H1 (cell line): ENCODE measurements around the gene PDZD2. TPM values are rescaled to one million over a fixed set of nuclear protein-coding genes. Genes with fewer than 3 reads are reported as not detected.

ENCODE experiments used
- CTCF ChIA-PET: fragments of 300-600 bp; sonication (Branson Sonifier 250); formaldehyde crosslinking; loops from one replicate; lab custom pipeline; 2021; ENCODE audit not compliant: partially characterized antibody; lab: Charles Lee
- POLR2A ChIA-PET: fragments of 300-600 bp; sonication (Branson Sonifier 250); formaldehyde crosslinking; loops from one replicate; lab custom pipeline; 2021; ENCODE audit warnings: inconsistent platforms; ENCODE audit not compliant: partially characterized antibody; lab: Charles Lee
- DNase-seq, 2 experiments: peaks; one replicate each; pipeline versions ENCODE4 v3.0.0 to v3.0.0-alpha.2; 2010 to 2022; ENCODE audit warnings: low spot score in 2 of 2, low read depth in 1 of 2, mixed read lengths in 1 of 2
- FAIRE-seq: peaks from 2 replicates; lab custom pipeline; 2011; peaks lifted over from hg19 to GRCh38; lab: Jason Lieb, UNC
- H2AFZ ChIP-seq: 2 replicates; pipeline ENCODE4 v1.8.1; 2012; ENCODE audit warnings: low read length, inconsistent platforms
- H2AK5ac ChIP-seq: 2 replicates; pipeline ENCODE4 v1.6.1; 2013; ENCODE audit warnings: low read depth, low read length
- H2BK120ac ChIP-seq: replicated peaks from 2 replicates; pipeline ENCODE3; 2013; ENCODE audit warnings: low read depth, low read length, inconsistent platforms
- H2BK12ac ChIP-seq: 2 replicates; pipeline ENCODE4 v1.6.1; 2013; ENCODE audit warnings: low read depth, low read length
- H2BK15ac ChIP-seq: 2 replicates; pipeline ENCODE4 v1.6.1; 2013; ENCODE audit warnings: low read length
- H2BK20ac ChIP-seq: 2 replicates; pipeline ENCODE4 v1.6.1; 2013; ENCODE audit warnings: low read length
- H2BK5ac ChIP-seq: 2 replicates; pipeline ENCODE4 v1.6.1; 2013; ENCODE audit warnings: low read depth, low read length
- H3K14ac ChIP-seq: 2 replicates; pipeline ENCODE4 v1.6.1; 2013; ENCODE audit warnings: inconsistent platforms; ENCODE audit not compliant: insufficient read length
- H3K18ac ChIP-seq: 2 replicates; pipeline ENCODE4 v1.6.1; 2013; ENCODE audit warnings: low read length; ENCODE audit errors: extremely low read depth
- H3K23ac ChIP-seq: 2 replicates; pipeline ENCODE4 v1.6.1; 2013; ENCODE audit warnings: inconsistent platforms; ENCODE audit not compliant: insufficient read length
- H3K23me2 ChIP-seq: 2 replicates; pipeline ENCODE4 v1.6.1; 2013; ENCODE audit warnings: low read depth, low read length
- H3K27ac ChIP-seq: 2 replicates; pipeline ENCODE4 v1.6.1; 2011; ENCODE audit warnings: low read depth, low read length, inconsistent platforms
- H3K27me3 ChIP-seq, 4 experiments: replicated peaks in 1 of 4; 1 replicate in 1 of 4; 2 replicates in 3 of 4; pipeline versions ENCODE4 v1.6.1 to v1.8.1; 2011 to 2013; ENCODE audit warnings: low read length in 3 of 4, mild to moderate bottlenecking in 3 of 4, inconsistent platforms in 2 of 4, mixed read lengths in 2 of 4, moderate library complexity in 1 of 4; ENCODE audit not compliant: control insufficient read depth in 3 of 4, insufficient read depth in 3 of 4; ENCODE audit errors: extremely low read depth in 1 of 4
- H3K36me3 ChIP-seq, 4 experiments: 2 replicates each; pipeline versions ENCODE4 v1.6.1 to v1.8.1; 2011 to 2013; ENCODE audit warnings: mild to moderate bottlenecking in 4 of 4, low read length in 3 of 4, moderate library complexity in 2 of 4, control low read depth in 1 of 4, inconsistent platforms in 1 of 4; ENCODE audit not compliant: insufficient read depth in 4 of 4, control insufficient read depth in 2 of 4
- H3K4ac ChIP-seq: replicated peaks from 2 replicates; pipeline ENCODE3; 2013; ENCODE audit warnings: low read length, low read depth, mixed read lengths, inconsistent platforms; ENCODE audit not compliant: insufficient read length
- H3K4me1 ChIP-seq, 4 experiments: replicated peaks in 1 of 4; 1 replicate in 1 of 4; 2 replicates in 3 of 4; pipeline versions ENCODE4 v1.6.1 to v1.8.1; 2011 to 2013; ENCODE audit warnings: low read length in 3 of 4, inconsistent platforms in 2 of 4, mixed read lengths in 1 of 4; ENCODE audit not compliant: insufficient read depth in 4 of 4, control insufficient read depth in 3 of 4
- H3K4me2 ChIP-seq, 2 experiments: 2 replicates each; pipeline versions ENCODE4 v1.6.1 to v1.8.1; 2011 to 2013; ENCODE audit warnings: low read depth in 2 of 2, low read length in 2 of 2, control low read depth in 1 of 2, inconsistent platforms in 1 of 2, mild to moderate bottlenecking in 1 of 2; ENCODE audit not compliant: insufficient read depth in 1 of 2
- H3K4me3 ChIP-seq, 4 experiments: fragments of 200-600, 300-600 bp in 1 of 4; sonication (generic), shearing (Covaris generic), sonication (Bioruptor Twin) in 1 of 4; 2 replicates each; pipeline versions ENCODE4 v1.5.1 to v1.8.1; 2011 to 2016; ENCODE audit warnings: low read length in 4 of 4, low read depth in 3 of 4, control low read depth in 2 of 4, inconsistent platforms in 2 of 4, mild to moderate bottlenecking in 2 of 4, mixed read lengths in 1 of 4, moderate library complexity in 1 of 4; ENCODE audit not compliant: insufficient read depth in 2 of 4; ENCODE audit errors: extremely low read depth in 1 of 4
- H3K56ac ChIP-seq: replicated peaks from 2 replicates; pipeline ENCODE3; 2013; ENCODE audit warnings: low read depth, mild to moderate bottlenecking, mixed read lengths, low read length, inconsistent platforms; ENCODE audit not compliant: insufficient read length
- H3K79me1 ChIP-seq: 2 replicates; pipeline ENCODE4 v1.6.1; 2013; ENCODE audit warnings: low read depth, low read length, control low read depth
- H3K79me2 ChIP-seq, 2 experiments: 2 replicates each; pipeline versions ENCODE4 v1.6.1 to v1.8.1; 2012 to 2013; ENCODE audit warnings: low read length in 2 of 2, mild to moderate bottlenecking in 2 of 2, inconsistent platforms in 1 of 2; ENCODE audit not compliant: insufficient read depth in 2 of 2, control insufficient read depth in 1 of 2
- H3K9ac ChIP-seq, 4 experiments: replicated peaks in 1 of 4; 1 replicate in 1 of 4; 2 replicates in 3 of 4; pipeline versions ENCODE4 v1.6.1 to v1.8.1; 2011 to 2013; ENCODE audit warnings: low read depth in 3 of 4, low read length in 3 of 4, control low read depth in 2 of 4, mild to moderate bottlenecking in 2 of 4, moderate library complexity in 2 of 4, inconsistent platforms in 1 of 4; ENCODE audit errors: extremely low read depth in 1 of 4
- H3K9me3 ChIP-seq, 2 experiments: 2 replicates each; pipeline versions ENCODE4 v1.6.1 to v1.8.1; 2012 to 2013; ENCODE audit warnings: mild to moderate bottlenecking in 2 of 2, moderate library complexity in 2 of 2, control low read depth in 1 of 2, inconsistent platforms in 1 of 2, low read depth in 1 of 2, low read length in 1 of 2, mixed read lengths in 1 of 2; ENCODE audit not compliant: insufficient read depth in 2 of 2
- H4K20me1 ChIP-seq, 2 experiments: replicated peaks in 1 of 2; 2 replicates each; pipeline versions ENCODE3 to v1.8.1; 2011 to 2013; ENCODE audit warnings: inconsistent platforms in 2 of 2, low read length in 2 of 2, mild to moderate bottlenecking in 1 of 2; ENCODE audit not compliant: insufficient read depth in 2 of 2, control insufficient read depth in 1 of 2
- H4K5ac ChIP-seq: 2 replicates; pipeline ENCODE4 v1.6.1; 2013; ENCODE audit warnings: low read length, low read depth, mixed read lengths, inconsistent platforms; ENCODE audit not compliant: insufficient read length
- H4K8ac ChIP-seq: 2 replicates; pipeline ENCODE4 v1.8.0; 2013; ENCODE audit warnings: mild to moderate bottlenecking, moderate library complexity, low read length, inconsistent platforms; ENCODE audit not compliant: insufficient read depth; ENCODE audit errors: extremely low read depth
- H4K91ac ChIP-seq: replicated peaks from 2 replicates; pipeline ENCODE3; 2013; ENCODE audit warnings: low read length, mixed read lengths, inconsistent platforms; ENCODE audit not compliant: insufficient read length
- CREB1 ChIP-seq: IDR thresholded peaks from 2 replicates; pipeline ENCODE4 v1.6.1; 2012; ENCODE audit warnings: inconsistent platforms
- GABPA ChIP-seq: IDR thresholded peaks from 2 replicates; pipeline ENCODE4 v1.6.1; 2011; ENCODE audit warnings: mild to moderate bottlenecking, low read length, moderate library complexity, borderline replicate concordance; ENCODE audit not compliant: insufficient read depth
- JUND ChIP-seq: IDR thresholded peaks from 2 replicates; pipeline ENCODE4 v1.6.1; 2011; ENCODE audit warnings: mild to moderate bottlenecking, improper control_type of control experiment, low read length
- TEAD4 ChIP-seq: IDR thresholded peaks from 2 replicates; pipeline ENCODE4 v1.6.1; 2012; ENCODE audit warnings: low read depth, low read length, inconsistent platforms, mixed read lengths
- WGBS, 2 experiments: shearing (Covaris generic) in 1 of 2; methylation state at CpG; one replicate each; pipeline versions ENCODE4 v1.1.6 to v1.1.7; 2013 to 2015; ENCODE audit warnings: low lambda C conversion rate in 2 of 2, mixed read lengths in 2 of 2, inconsistent platforms in 1 of 2, low coverage in 1 of 2, missing lambda C conversion rate in 1 of 2; ENCODE audit not compliant: insufficient replicate concordance in 2 of 2, insufficient coverage in 1 of 2, insufficient read length in 1 of 2; ENCODE audit errors: extremely low coverage in 1 of 2, missing lambda C conversion rate in 1 of 2; 5-methylcytosine and 5-hydroxymethylcytosine counted together
- polyA plus RNA-seq, 7 experiments: library from polyadenylated mRNA; depleted of rRNA in 3 of 7; stranded (reverse) in 5 of 7; unstranded in 2 of 7; fragments of >200 nt in 5 of 7; fragments of 200-250 nt in 2 of 7; gene quantifications; 1 replicate in 5 of 7; 2 replicates in 1 of 7; 4 replicates in 1 of 7; pipeline versions ENCODE4 v1.2.1 to v1.2.3, GENCODE V29; 2011 to 2013; ENCODE audit warnings: missing spikeins in 2 of 7, mixed read lengths in 2 of 7
- total RNA-seq: library from RNA; stranded (reverse); fragmentation: NEBNext Ultra II Directional; extraction: Animal tissue kit (Norgen Biotek cat#: 25700); gene quantifications from 2 replicates; pipeline ENCODE4 v1.2.1, GENCODE V29; 2021

The PDZD2 gene
- total and polyA plus RNA-seq, 2 of the 8 experiments (the other 6 are each of a cell fraction or from before 2014, with no cell fraction given), result 1.2 to 6.8 TPM

DNA sequence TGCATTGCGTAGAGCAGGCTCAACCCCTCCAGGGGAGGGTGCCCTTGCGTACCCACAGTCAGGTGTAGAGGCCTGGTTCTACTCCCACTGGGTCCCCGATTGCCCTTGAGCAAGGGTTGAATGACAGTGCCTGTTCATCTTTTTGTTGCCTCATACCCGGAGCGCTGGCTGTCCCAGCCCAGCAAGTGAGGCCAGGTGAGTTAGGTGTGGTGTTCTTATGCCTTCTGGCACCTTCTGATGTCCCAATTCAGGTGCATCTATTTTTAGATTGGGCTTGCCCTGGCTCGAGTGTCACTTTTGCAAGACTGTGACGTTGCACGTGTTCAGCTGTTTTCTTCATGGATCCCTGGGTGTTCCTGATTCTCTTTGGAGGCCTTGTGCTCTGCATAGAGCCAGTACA, 277.4 kb downstream of the PDZD2 start:
- H2BK20ac ChIP-seq, result no peak overlapping the region
- no peaks in the 10 kb centered on the region for H3K9me3 ChIP-seq
- H4K20me1 ChIP-seq, result no peaks in the 10 kb centered on the region
- no peaks in the 10 kb centered on the region for H3K79me2 ChIP-seq
- no peak overlapping the region for H2BK15ac ChIP-seq
- H2BK12ac ChIP-seq, result no peak overlapping the region
- ChIA-PET CTCF (interaction anchor here (0.6 to 1.5 kb wide), 4 partner anchors 8 to 1251 kb away, joined by 3 to 4 read pairs (median 3); no protein-coding TSS in a partner anchor), POLR2A (no interaction called here)
- no peaks in the 10 kb centered on the region for H3K36me3 ChIP-seq
- H3K23me2 ChIP-seq, result no peaks in the 10 kb centered on the region
- TF ChIP-seq JUND (no peak), CREB1 (no peak), TEAD4 (no peak), GABPA (no peak)
- no peak overlapping the region for H3K4me3 ChIP-seq
- no peaks in the 10 kb centered on the region for H3K27me3 ChIP-seq
- no peak overlapping the region for H2BK120ac ChIP-seq
- no peak overlapping the region for H4K91ac ChIP-seq
- H3K4ac ChIP-seq, result no peak overlapping the region
- no peaks in the 10 kb centered on the region for H3K79me1 ChIP-seq
- FAIRE-seq (no peak), DNase-seq (no peak)
- no peaks in the 10 kb centered on the region for H3K4me1 ChIP-seq
- WGBS, 2 experiments, result 92% methylated on average over 8 of the region's 8 CpGs; no CpG with 5 or more reads in 1 of the 2 experiments
- H3K18ac ChIP-seq, result no peak overlapping the region
- H3K14ac ChIP-seq, result no peak overlapping the region
- no peak overlapping the region for H2AK5ac ChIP-seq
- no peak overlapping the region for H3K23ac ChIP-seq
- no peak overlapping the region for H4K5ac ChIP-seq
- no peak overlapping the region for H3K9ac ChIP-seq
- no peak overlapping the region for H2AFZ ChIP-seq
- no peak overlapping the region for H3K27ac ChIP-seq
- H3K4me2 ChIP-seq, result no peak overlapping the region
- H3K56ac ChIP-seq, result no peak overlapping the region
- H2BK5ac ChIP-seq, result no peak overlapping the region
- H4K8ac ChIP-seq, result no peak overlapping the region
